MM.1S (cell line): ENCODE results near the gene LTBP4.

Experiments
- DNase-seq: peaks from one replicate; pipeline ENCODE4 v3.0.0-alpha.2; 2015
- H2AFZ ChIP-seq: fragments of 300-600 bp; sonication (generic); 2 replicates; pipeline ENCODE4 v1.6.0; 2016; ENCODE audit warnings: antibody characterized with exemption, low read length
- H3F3A ChIP-seq: fragments of 300-600 bp; sonication (generic); 2 replicates; pipeline ENCODE4 v1.6.1; 2016; ENCODE audit warnings: mild to moderate bottlenecking, antibody characterized with exemption, low read length, moderate library complexity, mixed read lengths; ENCODE audit not compliant: insufficient read depth
- H3K27ac ChIP-seq: fragments of 300-600 bp; sonication (generic); 2 replicates; pipeline ENCODE4 v1.5.1; 2016; ENCODE audit warnings: mild to moderate bottlenecking, low read length
- H3K27me3 ChIP-seq: fragments of 300-600 bp; sonication (generic); replicated peaks from 2 replicates; pipeline ENCODE4 v1.6.0; 2016; ENCODE audit warnings: low read length; ENCODE audit not compliant: insufficient read depth
- H3K36me3 ChIP-seq: fragments of 300-600 bp; sonication (generic); replicated peaks from 2 replicates; pipeline ENCODE4 v1.6.1; 2016; ENCODE audit warnings: mild to moderate bottlenecking, low read length, mixed read lengths; ENCODE audit not compliant: insufficient read depth
- H3K4me1 ChIP-seq: fragments of 300-600 bp; sonication (generic); 2 replicates; pipeline ENCODE4 v1.6.1; 2016; ENCODE audit warnings: low read length, mixed read lengths
- H3K4me2 ChIP-seq: fragments of 300-600 bp; sonication (generic); 2 replicates; pipeline ENCODE4 v1.6.0; 2016; ENCODE audit warnings: low read depth, low read length
- H3K4me3 ChIP-seq: fragments of 300-600 bp; sonication (generic); 2 replicates; pipeline ENCODE4 v1.5.1; 2016; ENCODE audit warnings: low read length, mixed read lengths
- H3K79me2 ChIP-seq: fragments of 300-600 bp; sonication (generic); 2 replicates; pipeline ENCODE4 v1.6.1; 2016; ENCODE audit warnings: mixed run types, low read length, mixed read lengths
- H3K9ac ChIP-seq: fragments of 300-600 bp; sonication (generic); 2 replicates; pipeline ENCODE4 v1.6.1; 2016; ENCODE audit warnings: low read length, mixed read lengths
- H3K9me2 ChIP-seq: fragments of 300-600 bp; sonication (generic); replicated peaks from 2 replicates; pipeline ENCODE4 v1.6.1; 2016; ENCODE audit warnings: mild to moderate bottlenecking, low read length, mixed read lengths; ENCODE audit not compliant: insufficient read depth
- H3K9me3 ChIP-seq: fragments of 300-600 bp; sonication (generic); replicated peaks from 2 replicates; pipeline ENCODE4 v1.6.1; 2016; ENCODE audit warnings: mild to moderate bottlenecking, low read length, mixed read lengths; ENCODE audit not compliant: insufficient read depth
- H4K20me1 ChIP-seq: fragments of 300-600 bp; sonication (generic); 2 replicates; pipeline ENCODE4 v1.6.1; 2016; ENCODE audit warnings: mild to moderate bottlenecking, low read length, moderate library complexity, mixed read lengths; ENCODE audit not compliant: insufficient read depth
- EZH2 ChIP-seq: fragments of 300-600 bp; sonication (generic); optimal IDR thresholded peaks from 2 replicates; pipeline ENCODE3; 2017; ENCODE audit warnings: low read depth, mild to moderate bottlenecking, antibody characterized with exemption, low read length, mixed read lengths
- EZH2phosphoT487 ChIP-seq: fragments of 300-600 bp; sonication (generic); IDR thresholded peaks from 2 replicates; pipeline ENCODE4 v1.6.1; 2018; ENCODE audit warnings: antibody characterized with exemption, low read length
- TF ChIP-seq, protein P1 (sequence below): fragments of 300-600 bp; sonication (generic); IDR thresholded peaks from 2 replicates; pipeline ENCODE4 v1.5.1; 2016; ENCODE audit warnings: antibody characterized with exemption, low read length, mixed read lengths

LTBP4 gene

DNA sequence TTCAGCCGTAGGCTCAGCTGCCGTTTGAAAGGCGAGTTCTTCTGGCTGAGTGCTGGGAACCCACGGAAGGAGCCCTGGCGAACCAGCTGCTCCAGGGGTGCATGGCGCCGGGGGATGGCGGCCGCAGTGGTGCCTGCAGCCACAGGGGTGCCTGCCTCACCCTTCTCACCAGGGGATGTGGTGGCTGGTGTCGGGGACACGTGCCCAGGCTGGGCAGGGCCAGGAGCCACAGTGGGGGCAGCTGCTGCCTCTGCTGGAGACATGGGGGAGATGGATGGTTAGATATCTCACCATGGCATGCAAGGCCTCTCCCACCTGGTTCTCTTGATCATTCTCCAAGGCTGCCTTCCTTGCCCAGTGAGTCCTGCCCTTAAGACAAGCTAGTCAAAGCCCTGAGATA lies 72.2 kb downstream of the LTBP4 start:
- Histone ChIP-seq H3K36me3 (no peaks in the 10 kb centered on the region), H3K27ac (no peak overlapping the region), H3K79me2 (no peaks in the 10 kb centered on the region), H2AFZ (no peak overlapping the region), H3K9ac (no peak overlapping the region), H3K4me1 (no peaks in the 10 kb centered on the region), H3K9me3 (no peaks in the 10 kb centered on the region), H3K4me2 (no peak overlapping the region), H3K4me3 (no peak overlapping the region), H4K20me1 (no peaks in the 10 kb centered on the region), H3K27me3 (no peaks in the 10 kb centered on the region), H3K9me2 (no peaks in the 10 kb centered on the region), H3F3A (no peaks in the 10 kb centered on the region)
- no peak for DNase-seq
- TF ChIP-seq, protein P1, sequence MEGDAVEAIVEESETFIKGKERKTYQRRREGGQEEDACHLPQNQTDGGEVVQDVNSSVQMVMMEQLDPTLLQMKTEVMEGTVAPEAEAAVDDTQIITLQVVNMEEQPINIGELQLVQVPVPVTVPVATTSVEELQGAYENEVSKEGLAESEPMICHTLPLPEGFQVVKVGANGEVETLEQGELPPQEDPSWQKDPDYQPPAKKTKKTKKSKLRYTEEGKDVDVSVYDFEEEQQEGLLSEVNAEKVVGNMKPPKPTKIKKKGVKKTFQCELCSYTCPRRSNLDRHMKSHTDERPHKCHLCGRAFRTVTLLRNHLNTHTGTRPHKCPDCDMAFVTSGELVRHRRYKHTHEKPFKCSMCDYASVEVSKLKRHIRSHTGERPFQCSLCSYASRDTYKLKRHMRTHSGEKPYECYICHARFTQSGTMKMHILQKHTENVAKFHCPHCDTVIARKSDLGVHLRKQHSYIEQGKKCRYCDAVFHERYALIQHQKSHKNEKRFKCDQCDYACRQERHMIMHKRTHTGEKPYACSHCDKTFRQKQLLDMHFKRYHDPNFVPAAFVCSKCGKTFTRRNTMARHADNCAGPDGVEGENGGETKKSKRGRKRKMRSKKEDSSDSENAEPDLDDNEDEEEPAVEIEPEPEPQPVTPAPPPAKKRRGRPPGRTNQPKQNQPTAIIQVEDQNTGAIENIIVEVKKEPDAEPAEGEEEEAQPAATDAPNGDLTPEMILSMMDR: no peak
- TF ChIP-seq EZH2: no peak
- no peak for TF ChIP-seq EZH2phosphoT487

DNA sequence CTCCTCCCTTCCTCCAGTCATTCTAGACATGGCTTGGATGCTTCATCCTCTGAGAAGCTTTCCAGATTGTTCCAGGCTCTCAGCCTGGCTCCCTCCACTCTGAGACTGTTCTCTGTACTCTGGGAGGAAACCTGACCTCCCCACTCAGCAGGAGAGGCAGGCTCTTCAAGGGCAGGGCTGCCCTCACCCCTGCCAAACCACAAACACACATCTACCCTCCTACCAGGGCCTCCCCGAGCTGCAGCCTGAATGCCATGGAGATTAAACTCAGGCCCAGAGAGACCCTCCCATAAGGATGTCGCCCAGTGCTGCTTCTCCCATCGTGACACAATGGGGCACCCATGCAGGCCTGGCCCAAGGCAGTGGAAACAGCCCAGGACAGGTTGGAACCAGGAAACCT lies 73.1 kb downstream of the LTBP4 start:
- H3K9me3 ChIP-seq: no peaks in the 10 kb centered on the region
- H3K9me2 ChIP-seq: no peaks in the 10 kb centered on the region
- H3K4me1 ChIP-seq: no peaks in the 10 kb centered on the region
- DNase-seq: no peak
- H3F3A ChIP-seq: no peaks in the 10 kb centered on the region
- no peaks in the 10 kb centered on the region for H3K27me3 ChIP-seq
- H4K20me1 ChIP-seq: no peaks in the 10 kb centered on the region
- H3K79me2 ChIP-seq: no peaks in the 10 kb centered on the region
- H3K36me3 ChIP-seq: no peaks in the 10 kb centered on the region
- H2AFZ ChIP-seq: no peak overlapping the region
- no peak overlapping the region for H3K9ac ChIP-seq
- TF ChIP-seq EZH2 (no peak), EZH2phosphoT487 (no peak)
- TF ChIP-seq, protein P1: no peak
- H3K4me3 ChIP-seq: no peak overlapping the region
- H3K27ac ChIP-seq: no peak overlapping the region
- no peak overlapping the region for H3K4me2 ChIP-seq

DNA sequence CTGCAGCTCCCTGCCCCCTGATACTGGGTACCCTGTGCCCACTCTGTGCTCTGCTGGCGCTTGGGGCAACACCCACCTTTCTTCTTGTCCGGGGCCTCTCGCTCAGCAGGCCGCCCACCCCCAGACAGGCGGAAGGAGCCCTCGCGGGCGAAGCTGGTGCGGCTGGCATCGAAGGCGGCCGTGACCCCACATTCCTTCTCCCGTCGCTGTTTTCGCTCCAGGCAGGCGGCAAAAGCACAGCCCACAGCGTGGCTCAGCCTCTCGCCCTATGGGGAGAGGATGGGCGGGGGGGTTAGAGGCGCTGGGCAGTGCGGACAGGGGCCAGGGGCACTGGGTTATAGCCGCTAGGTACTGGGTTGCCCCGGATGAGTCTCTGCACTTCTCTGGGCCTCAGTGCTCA lies 76.0 kb downstream of the LTBP4 start:
- no peak overlapping the region for H3K4me3 ChIP-seq
- H3K4me1 ChIP-seq: no peaks in the 10 kb centered on the region
- H3K4me2 ChIP-seq: no peak overlapping the region
- H2AFZ ChIP-seq: no peak overlapping the region
- no peaks in the 10 kb centered on the region for H3F3A ChIP-seq
- TF ChIP-seq EZH2: no peak
- no peak for TF ChIP-seq EZH2phosphoT487
- TF ChIP-seq, protein P1: no peak
- H3K27me3 ChIP-seq: no peaks in the 10 kb centered on the region
- no peaks in the 10 kb centered on the region for H3K79me2 ChIP-seq
- H3K9me3 ChIP-seq: no peaks in the 10 kb centered on the region
- no peaks in the 10 kb centered on the region for H3K36me3 ChIP-seq
- DNase-seq: no peak
- H3K9me2 ChIP-seq: no peaks in the 10 kb centered on the region
- H3K9ac ChIP-seq: no peak overlapping the region
- H3K27ac ChIP-seq: no peak overlapping the region
- no peaks in the 10 kb centered on the region for H4K20me1 ChIP-seq
